Measurements from ENCODE around the gene LPIN1. TPM values are rescaled to one million over a fixed set of nuclear protein-coding genes. Genes with fewer than 3 reads are reported as not detected.

LPIN1 gene
- total and polyA plus RNA-seq, 12 donors: 18.9 to 61.0 (median 34.4) TPM

DNA sequence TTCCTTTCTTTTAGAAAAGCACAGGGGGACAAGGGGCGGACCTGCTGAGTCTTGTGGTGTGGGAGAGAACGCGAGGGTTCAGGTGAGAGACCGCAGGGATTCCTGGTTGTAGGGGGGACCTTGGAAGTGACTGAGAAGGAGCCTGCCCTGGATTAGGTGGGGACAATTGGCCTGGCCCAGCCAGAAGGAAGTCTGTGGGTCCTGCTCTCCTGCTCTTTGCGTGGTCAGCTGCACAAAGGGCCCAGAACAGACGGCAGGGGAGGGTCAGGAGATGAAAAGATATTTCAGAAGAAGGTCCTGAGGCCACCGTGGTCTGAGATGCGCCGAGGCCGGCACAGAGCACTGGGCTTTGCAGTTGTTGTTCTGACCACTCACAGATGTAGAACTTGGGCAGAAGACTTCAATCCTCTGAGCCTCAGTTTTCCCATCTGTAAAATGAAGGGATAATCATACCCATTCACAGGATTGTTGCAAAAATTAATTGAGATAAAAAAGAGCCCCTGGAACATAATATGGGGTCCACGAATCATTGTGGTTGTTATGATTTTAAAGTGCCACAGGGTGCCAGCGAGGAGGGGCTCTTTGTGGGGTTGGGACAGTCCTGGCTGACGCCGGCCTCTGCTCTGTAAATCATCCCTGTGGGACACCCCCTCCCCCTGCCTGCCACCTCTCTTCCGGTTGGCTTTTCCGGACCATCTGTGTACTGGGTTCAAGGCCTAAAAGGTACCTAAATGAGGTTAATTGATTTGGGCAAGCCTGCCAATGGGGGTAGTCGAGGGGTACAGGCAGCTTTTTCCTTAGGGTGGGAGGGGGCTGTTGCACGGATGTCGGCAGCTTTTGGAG is 1.8 kb downstream of the LPIN1 start:
- Histone ChIP-seq H3K27ac (peak overlapping the region in 1 of 10 donors; percentile 91), H3K27me3 (no peaks in the 10 kb centered on the region), H3K4me1 (peaks cover 4 to 88% (median 69%) of the 10 kb centered on the region in 9 donors), H3K4me3 (peak overlapping the region in 7 of 10 donors; percentile 67 to 91 (median 85)), H3K9me3 (no peaks in the 10 kb centered on the region), H3K36me3 (no peaks in the 10 kb centered on the region)
- WGBS, 2 donors: 76 to 81% methylated on average over 19 of the region's 19 CpGs
- intact Hi-C loops (cut with DNase I): no loop called here
- TF ChIP-seq, protein P1, sequence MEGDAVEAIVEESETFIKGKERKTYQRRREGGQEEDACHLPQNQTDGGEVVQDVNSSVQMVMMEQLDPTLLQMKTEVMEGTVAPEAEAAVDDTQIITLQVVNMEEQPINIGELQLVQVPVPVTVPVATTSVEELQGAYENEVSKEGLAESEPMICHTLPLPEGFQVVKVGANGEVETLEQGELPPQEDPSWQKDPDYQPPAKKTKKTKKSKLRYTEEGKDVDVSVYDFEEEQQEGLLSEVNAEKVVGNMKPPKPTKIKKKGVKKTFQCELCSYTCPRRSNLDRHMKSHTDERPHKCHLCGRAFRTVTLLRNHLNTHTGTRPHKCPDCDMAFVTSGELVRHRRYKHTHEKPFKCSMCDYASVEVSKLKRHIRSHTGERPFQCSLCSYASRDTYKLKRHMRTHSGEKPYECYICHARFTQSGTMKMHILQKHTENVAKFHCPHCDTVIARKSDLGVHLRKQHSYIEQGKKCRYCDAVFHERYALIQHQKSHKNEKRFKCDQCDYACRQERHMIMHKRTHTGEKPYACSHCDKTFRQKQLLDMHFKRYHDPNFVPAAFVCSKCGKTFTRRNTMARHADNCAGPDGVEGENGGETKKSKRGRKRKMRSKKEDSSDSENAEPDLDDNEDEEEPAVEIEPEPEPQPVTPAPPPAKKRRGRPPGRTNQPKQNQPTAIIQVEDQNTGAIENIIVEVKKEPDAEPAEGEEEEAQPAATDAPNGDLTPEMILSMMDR (IDR thresholded peaks at IDR 0.05): no peak
- no peak for ATAC-seq
- DNase-seq: no peak

DNA sequence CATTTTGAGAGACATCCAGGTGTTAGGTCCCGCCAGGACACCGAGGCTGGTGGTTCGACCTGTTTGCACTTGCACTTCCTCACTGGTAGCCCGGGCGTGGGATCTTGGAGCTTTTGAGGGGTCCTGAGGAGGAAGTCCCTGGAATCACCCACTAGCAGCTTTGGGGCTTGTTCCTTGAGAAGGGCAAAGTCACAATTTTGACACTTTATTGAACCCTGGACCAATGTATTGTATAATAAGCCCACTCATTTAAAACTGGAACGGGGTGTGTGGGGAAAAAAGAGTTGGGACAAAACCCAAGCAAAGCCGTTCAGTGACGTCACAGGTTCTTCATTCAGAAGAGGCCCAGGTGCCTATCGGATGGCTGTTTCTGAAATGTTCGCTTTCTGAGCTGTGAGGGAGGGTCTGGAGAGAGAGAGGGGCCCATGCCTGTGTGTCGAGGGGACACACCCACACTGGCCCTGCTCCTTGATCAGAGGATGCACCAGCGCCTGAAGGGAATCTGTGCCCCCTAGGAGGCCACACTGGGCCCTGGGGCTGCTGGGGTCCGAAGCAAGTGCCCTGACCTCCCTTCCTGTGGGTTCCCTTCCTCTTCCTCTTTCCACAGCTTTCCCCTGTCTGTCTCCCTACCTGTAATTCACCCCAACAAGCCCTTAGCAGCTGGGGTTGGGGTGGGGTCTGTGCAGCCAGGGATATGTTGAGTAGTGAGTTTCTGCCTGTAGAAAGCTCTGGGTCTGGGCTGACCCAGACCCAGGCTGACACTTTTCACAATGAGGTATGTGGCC is 2.6 kb downstream of the LPIN1 start:
- WGBS, 2 donors: 82 to 90% methylated on average over 13 of the region's 13 CpGs
- intact Hi-C loops (cut with DNase I): no loop called here
- H3K36me3 ChIP-seq: no peaks in the 10 kb centered on the region

DNA sequence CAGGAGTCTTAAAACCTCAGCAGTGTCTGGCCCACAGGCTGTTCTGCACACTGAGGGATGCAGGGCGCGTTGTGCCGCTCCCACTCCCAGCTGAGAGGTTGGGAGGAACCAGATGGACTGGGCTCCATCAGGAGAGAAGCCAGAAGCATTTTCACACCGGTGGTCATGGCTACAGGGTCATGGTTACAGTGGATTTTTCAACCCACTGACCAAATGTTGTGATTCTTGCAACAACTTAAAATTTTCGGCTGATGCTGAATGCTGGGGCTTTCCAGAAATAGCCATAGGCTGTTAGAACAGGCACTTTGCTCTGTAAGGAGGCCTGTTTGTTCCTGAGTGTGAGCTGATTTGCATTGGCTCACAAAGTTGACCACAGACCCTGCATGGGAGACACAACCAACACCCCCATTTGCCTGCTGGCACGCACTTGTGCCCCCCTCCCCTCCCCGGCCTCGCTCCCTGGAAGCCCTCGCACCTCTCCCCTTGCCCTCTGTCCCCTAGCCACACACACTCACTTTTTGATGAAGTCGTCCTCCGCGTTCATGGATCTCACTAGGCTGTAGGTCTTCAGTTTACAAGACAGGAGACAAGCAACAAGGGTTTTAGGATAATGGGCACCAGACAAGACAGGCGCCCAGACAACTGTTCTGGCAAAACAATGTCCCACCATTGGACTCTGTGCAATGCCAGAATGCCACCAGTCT is 3.4 kb downstream of the LPIN1 start:
- ATAC-seq: no peak
- WGBS, 2 donors: 72 to 75% methylated on average over 13 of the region's 13 CpGs
- H3K4me1 ChIP-seq: peaks cover 13 to 88% (median 75%) of the 10 kb centered on the region in 9 donors
- no peak overlapping the region for H3K4me3 ChIP-seq
- H3K9me3 ChIP-seq: no peaks in the 10 kb centered on the region
- H3K36me3 ChIP-seq: no peaks in the 10 kb centered on the region
- DNase-seq: no peak
- no peaks in the 10 kb centered on the region for H3K27me3 ChIP-seq
- peak overlapping the region in 3 of 10 donors; percentile 6 to 48 (median 36) for H3K27ac ChIP-seq
- TF ChIP-seq, protein P1 (IDR thresholded peaks at IDR 0.05): no peak
- intact Hi-C loops (cut with DNase I): no loop called here

More for the DNA sequence above, 2.6 kb downstream of the LPIN1 start:
- Histone ChIP-seq H3K27me3 (no peaks in the 10 kb centered on the region), H3K4me3 (no peak overlapping the region), H3K27ac (peak overlapping the region in 3 of 10 donors; percentile 6 to 48 (median 36)), H3K9me3 (no peaks in the 10 kb centered on the region), H3K4me1 (peaks cover 12 to 88% (median 74%) of the 10 kb centered on the region in 9 donors)
- TF ChIP-seq, protein P1 (IDR thresholded peaks at IDR 0.05): no peak
- DNase-seq (no peak), ATAC-seq (no peak)

DNA sequence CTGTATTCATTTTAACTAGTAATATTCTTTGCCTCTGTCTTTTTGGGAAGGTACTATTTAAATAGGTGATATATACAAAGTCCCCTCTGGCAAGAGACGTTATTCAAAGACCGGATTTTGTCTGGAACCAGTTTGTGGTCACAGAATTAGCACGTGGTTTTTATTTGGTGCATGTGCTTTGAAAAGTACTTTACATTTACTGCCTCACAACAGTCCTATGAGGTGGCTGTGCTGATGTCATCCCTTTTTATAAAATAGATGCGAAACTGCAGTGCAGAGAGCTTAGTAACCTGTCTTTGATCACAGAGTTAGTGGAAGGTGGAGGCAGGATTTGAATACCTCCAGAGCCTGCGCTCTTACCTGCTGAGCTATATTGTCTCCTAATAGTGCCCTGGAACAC is 4.0 kb downstream of the LPIN1 start:
- WGBS, 2 donors: 57 to 66% methylated on average over 5 of the region's 5 CpGs
- Histone ChIP-seq H3K36me3 (no peaks in the 10 kb centered on the region), H3K27ac (peak overlapping the region in 3 of 10 donors; percentile 6 to 47 (median 36)), H3K27me3 (no peaks in the 10 kb centered on the region), H3K4me1 (peaks cover 13 to 87% (median 69%) of the 10 kb centered on the region in 9 donors), H3K4me3 (no peak overlapping the region), H3K9me3 (no peaks in the 10 kb centered on the region)
- intact Hi-C loops (cut with DNase I): no loop called here
- TF ChIP-seq, protein P1 (IDR thresholded peaks at IDR 0.05): no peak
- ATAC-seq (no peak), DNase-seq (no peak)

All from heart right ventricle (tissue), 16 donors.